SHP77 (cell line): ENCODE measurements around the gene MAP1A.

Experiments
- DNase-seq, 2 experiments: peaks; one replicate each; lab custom pipeline; 2025; lab: John Stamatoyannopoulos, UW

The MAP1A gene

DNA sequence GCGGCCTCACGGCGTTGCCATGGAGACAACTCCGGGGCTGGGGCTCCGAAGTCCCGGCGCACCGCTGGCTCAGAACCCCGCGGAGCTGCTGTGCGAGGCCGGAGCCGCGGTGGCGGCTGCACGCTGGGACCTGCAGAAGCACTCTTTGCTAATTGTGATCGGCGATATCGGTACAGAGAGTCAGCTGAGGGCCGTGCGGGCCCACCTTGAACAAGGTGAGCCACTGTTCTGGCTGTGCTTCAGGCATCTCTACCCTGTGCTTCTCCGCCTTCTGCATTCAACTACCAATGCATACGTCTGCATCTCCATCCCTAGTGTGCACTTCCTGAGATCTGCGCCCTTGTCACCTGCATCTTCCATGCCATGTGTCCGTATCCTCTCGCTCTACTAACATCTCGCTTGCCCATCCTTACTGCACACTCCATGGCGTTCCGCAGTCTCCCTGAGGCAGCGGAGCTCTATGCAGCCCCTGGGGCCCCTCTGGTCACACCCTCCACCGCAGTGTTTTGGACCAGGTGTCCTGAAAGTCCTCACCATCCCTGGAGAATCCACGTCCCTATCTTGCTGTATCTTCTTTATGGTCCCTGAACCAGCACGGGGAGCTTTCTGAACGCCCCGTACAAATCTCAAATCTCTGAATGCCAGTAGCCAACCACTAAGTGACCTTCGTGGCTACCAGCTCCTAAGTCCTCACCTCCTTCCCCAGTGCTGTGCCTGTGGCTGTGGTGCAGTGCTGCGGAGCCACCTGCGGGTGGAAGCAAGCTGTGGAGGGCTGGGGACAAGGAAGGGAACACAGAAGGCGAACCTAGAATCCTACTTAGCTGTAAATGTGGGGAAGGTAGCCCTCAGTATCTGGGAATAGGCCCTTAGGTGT lies 6.2 kb upstream of the MAP1A start:
- peak; percentile 61 to 81 for DNase-seq

DNA sequence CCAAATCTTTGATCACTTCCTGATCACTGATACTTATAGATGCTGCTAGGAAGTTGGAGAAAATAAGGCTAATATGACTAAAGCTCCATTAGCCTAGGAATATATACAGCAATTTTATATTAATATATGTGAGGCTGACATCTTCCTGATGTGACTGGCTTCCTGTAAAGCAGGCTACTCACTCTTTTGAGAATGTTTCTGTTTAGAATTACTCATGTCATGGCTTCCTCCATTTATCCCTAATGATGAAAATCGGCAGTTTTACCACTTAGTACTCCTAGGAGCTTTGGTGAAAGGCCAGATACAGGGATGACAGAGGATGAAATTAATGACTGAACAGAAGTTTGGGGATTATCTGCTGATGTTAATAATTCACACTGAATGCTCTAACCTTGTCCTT lies 3.9 kb upstream of the MAP1A start:
- DNase-seq, result no peak

DNA sequence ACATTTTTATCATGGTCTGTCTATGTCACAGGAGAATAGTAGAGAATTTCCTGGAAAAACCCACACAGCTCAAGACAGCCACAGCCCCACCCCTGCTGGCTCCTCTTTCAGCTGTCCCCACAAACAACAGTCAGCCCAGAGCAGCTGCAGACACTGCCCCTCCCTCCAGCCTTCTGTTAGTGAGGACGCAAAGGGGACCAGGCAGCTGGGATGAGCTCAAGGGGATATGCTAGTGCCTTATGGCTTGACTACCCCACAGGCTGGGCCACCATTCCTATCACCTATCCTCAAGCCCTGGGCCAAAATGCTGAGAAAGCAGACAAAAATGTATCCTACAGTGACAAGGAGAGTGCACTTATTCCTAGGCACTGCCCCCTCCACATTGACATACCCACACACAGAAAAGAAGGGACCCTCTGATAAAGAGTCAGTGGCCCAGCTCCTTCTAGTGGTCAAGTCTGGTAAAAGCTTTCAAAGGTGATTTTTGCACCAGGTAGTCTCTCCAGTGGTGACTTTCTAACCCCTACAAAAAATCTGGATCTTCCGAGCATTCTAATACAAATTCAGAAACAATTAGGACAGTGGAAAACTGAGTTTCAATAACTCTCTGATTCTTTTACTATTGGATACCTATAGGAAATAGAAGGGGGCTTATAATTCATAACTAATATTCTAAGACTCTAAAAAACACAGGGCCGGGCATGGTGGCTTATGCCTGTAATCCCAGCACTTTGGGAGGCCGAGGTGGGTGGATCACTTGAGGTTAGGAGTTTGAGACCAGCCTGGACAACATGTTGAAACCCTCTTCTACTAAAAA lies 3.0 kb upstream of the MAP1A start:
- DNase-seq, result peak; percentile 81 to 83

DNA sequence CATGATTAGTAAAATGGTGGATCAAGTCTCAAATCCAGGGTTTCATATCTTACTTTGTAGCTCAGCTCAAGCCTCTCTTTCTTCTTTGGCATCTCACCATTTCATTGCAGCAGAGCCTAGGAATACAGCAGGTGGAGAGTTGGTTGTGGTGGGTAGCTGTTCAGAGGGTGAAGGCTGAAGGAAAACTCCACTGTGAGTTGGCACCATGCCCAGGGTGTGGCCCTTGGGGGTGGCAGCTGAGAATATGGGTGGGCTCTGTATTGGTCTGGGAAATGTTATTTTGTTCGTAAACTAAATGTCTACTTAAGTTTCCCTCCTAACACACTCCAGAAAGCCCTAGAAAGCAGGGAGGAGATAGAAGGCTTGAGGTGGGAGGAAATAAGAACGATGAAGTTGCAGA lies 1.7 kb upstream of the MAP1A start:
- DNase-seq, result no peak

DNA sequence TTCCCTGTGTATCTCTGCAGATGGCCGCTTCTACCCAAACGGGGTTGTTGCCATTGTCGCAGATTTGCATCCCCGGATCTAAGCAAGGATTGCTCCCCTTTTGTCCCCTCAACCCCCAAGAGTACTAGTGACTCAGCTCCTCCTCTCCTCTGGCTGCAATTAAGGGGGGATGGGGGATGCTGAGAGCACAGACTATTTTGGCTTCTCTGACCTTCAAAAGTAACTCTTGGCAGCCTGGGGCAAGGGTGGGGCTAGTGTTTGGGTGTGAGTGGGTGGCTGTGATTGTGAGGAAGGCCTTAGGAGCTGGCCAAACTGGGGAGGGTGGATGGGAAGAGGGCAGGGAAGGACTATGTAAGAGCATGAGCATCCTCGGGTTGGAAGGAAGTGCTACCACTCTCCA lies 1.2 kb upstream of the MAP1A start:
- DNase-seq, result no peak

DNA sequence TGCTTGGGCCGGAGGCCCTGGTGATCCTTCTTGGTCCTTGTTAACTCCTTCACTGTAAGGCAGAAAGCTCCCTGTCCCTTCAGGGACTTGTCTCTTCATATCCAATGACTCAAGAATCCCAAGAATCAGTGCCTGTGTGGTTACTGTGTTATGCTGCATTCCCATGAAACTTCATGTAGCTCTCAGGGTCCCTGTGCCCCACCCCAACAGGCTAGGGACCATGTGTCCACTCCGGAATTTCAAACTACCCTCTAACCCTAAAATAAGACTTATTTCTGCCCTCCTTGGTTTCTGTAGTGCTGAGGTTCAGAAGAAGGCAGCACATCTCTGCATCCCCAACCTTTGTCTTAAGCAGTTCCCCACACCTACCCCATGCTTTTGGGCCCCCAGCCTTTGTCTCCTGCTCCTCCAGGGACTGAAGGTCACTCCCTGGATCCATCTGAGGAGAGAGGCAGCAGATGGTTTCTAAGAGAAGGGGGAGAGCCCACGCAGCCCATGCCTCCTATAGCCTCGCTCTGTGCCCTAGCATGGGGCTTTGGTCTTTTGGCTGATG lies 531 bp upstream of the MAP1A start:
- peak; percentile 42 to 45 for DNase-seq

DNA sequence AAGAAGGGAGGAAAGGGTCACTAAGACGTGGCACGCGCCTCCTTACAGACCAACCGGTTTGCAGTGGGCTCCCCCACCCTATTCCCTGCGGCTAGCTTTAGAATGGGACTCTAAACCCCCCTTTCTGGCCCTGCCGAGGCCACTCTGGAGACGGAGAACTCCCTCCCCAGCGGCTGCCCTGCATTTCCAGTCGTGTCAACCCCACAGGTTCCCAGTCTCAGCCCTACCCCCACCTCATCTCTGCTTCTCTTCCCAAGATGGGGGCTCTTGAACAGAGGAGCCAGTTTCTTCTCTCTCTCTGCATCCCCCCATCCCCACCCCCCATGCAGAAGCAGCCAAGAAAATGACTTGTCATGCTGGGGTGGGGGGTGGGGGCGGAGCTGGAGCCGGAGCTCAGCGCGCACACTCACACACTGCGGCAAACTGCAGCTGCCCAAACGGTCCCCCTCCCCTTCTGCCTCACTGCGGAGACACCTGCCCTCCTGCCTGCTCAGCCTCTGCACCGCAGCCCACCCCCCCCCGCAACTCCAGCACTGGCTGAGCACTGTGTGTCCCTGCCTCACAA lies 871 bp downstream of the MAP1A start:
- DNase-seq, result peak; percentile 72 to 86

DNA sequence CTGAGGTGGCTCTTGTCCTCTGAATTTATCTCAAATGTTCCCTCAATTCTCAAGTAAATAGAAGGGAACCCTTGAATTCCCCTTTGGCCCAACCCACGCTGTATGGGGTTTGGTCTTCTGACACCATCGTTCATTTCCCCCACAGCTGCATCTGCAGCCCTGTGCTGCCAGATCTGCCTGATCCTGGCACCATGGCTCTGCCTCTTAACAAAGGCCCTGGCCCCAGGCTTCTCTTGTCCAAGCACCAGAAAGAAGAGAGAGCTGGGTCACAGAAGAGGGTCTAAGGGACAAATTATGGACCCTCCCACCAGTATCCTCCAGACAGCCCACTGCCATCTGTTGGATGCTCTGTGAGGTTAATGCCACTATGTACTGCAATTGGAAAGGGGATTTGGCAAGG lies 1.8 kb downstream of the MAP1A start:
- no peak for DNase-seq

DNA sequence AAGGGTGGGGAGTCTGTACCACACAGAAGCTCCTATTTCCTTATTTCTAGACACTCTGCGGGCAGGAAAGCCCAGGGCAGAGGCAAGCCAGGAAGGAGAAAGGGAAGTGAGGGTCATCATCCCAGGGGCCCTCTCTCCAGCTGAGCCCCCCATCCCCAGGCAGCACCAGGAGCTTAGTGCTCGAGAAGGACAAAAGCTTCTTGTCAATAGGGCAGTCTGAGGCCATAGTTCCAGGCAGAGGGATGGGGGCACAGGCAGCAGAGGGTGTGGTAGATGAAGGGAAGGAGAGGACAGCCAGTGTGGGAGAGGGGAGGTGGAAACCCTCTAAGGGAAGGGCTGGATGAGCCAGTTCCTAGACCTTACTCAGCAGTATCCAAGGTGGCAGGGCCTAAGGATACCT lies 2.7 kb downstream of the MAP1A start:
- no peak for DNase-seq

DNA sequence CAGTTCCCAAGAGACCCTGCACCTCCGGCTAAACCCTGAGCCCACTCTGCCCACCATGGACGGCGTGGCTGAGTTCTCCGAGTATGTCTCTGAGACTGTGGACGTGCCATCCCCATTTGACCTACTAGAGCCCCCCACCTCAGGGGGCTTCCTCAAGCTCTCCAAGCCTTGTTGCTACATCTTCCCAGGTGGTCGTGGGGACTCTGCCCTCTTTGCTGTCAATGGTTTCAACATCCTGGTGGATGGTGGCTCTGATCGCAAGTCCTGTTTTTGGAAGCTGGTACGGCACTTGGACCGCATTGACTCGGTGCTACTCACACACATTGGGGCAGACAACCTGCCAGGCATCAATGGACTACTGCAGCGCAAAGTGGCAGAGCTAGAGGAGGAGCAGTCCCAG lies 4.0 kb downstream of the MAP1A start:
- DNase-seq, result no peak

DNA sequence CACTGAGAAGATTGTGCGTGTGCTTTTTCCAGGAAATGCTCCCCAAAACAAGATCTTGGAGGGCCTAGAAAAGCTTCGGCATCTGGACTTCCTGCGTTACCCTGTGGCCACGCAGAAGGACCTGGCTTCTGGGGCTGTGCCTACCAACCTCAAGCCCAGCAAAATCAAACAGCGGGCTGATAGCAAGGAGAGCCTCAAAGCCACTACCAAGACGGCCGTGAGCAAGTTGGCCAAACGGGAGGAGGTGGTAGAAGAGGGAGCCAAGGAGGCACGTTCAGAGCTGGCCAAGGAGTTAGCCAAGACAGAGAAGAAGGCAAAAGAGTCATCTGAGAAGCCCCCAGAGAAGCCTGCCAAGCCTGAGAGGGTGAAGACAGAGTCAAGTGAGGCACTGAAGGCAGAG lies 4.8 kb downstream of the MAP1A start:
- no peak for DNase-seq

DNA sequence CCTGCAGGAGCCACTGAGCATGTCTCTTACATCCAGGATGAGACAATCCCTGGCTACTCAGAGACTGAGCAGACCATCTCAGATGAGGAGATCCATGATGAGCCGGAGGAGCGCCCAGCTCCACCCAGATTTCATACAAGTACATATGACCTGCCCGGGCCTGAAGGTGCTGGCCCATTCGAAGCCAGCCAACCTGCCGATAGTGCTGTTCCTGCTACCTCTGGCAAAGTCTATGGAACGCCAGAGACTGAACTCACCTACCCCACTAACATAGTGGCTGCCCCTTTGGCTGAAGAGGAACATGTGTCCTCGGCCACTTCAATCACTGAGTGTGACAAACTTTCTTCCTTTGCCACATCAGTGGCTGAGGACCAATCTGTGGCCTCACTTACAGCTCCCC lies 6.2 kb downstream of the MAP1A start:
- no peak for DNase-seq

DNA sequence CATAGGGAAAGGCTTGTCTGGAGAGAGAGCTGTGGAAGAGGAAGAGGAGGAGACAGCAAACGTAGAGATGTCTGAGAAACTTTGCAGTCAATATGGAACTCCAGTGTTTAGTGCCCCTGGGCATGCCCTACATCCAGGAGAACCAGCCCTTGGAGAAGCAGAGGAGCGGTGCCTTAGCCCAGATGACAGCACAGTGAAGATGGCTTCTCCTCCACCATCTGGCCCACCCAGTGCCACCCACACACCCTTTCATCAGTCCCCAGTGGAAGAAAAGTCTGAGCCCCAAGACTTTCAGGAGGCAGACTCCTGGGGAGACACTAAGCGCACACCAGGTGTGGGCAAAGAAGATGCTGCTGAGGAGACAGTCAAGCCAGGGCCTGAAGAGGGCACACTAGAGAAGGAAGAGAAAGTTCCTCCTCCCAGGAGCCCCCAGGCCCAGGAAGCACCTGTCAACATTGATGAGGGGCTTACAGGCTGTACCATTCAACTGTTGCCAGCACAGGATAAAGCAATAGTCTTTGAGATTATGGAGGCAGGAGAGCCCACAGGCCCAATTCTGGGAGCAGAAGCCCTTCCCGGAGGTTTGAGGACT lies 6.9 kb downstream of the MAP1A start:
- no peak for DNase-seq

DNA sequence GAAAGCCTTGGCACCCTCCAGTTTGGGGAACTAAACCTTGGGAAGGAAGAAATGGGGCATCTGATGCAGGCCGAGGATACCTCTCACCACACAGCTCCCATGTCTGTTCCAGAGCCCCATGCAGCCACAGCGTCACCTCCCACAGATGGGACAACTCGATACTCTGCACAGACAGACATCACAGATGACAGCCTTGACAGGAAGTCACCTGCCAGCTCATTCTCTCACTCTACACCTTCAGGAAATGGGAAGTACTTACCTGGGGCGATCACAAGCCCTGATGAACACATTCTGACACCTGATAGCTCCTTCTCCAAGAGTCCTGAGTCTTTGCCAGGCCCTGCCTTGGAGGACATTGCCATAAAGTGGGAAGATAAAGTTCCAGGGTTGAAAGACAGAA lies 7.7 kb downstream of the MAP1A start:
- DNase-seq, result no peak

DNA sequence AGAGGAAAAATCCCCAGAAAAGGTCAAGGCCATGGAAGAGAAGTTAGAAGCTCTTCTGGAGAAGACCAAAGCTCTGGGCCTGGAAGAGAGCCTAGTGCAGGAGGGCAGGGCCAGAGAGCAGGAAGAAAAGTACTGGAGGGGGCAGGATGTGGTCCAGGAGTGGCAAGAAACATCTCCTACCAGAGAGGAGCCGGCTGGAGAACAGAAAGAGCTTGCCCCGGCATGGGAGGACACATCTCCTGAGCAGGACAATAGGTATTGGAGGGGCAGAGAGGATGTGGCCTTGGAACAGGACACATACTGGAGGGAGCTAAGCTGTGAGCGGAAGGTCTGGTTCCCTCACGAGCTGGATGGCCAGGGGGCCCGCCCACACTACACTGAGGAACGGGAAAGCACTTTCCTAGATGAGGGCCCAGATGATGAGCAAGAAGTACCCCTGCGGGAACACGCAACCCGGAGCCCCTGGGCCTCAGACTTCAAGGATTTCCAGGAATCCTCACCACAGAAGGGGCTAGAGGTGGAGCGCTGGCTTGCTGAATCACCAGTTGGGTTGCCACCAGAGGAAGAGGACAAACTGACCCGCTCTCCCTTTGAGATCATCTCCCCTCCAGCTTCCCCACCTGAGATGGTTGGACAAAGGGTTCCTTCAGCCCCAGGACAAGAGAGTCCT lies 9.0 kb downstream of the MAP1A start:
- DNase-seq, result no peak

DNA sequence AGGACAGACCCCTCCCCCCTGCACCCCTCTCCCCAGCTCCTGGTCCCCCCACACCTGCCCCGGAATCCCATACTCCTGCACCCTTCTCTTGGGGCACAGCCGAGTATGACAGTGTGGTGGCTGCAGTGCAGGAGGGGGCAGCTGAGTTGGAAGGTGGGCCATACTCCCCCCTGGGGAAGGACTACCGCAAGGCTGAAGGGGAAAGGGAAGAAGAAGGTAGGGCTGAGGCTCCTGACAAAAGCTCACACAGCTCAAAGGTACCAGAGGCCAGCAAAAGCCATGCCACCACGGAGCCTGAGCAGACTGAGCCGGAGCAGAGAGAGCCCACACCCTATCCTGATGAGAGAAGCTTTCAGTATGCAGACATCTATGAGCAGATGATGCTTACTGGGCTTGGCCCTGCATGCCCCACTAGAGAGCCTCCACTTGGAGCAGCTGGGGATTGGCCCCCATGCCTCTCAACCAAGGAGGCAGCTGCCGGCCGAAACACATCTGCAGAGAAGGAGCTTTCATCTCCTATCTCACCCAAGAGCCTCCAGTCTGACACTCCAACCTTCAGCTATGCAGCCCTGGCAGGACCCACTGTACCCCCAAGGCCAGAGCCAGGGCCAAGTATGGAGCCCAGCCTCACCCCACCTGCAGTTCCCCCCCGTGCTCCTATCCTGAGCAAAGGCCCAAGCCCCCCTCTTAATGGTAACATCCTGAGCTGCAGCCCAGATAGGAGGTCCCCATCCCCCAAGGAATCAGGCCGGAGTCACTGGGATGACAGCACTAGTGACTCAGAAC lies 9.8 kb downstream of the MAP1A start:
- DNase-seq, result no peak

DNA sequence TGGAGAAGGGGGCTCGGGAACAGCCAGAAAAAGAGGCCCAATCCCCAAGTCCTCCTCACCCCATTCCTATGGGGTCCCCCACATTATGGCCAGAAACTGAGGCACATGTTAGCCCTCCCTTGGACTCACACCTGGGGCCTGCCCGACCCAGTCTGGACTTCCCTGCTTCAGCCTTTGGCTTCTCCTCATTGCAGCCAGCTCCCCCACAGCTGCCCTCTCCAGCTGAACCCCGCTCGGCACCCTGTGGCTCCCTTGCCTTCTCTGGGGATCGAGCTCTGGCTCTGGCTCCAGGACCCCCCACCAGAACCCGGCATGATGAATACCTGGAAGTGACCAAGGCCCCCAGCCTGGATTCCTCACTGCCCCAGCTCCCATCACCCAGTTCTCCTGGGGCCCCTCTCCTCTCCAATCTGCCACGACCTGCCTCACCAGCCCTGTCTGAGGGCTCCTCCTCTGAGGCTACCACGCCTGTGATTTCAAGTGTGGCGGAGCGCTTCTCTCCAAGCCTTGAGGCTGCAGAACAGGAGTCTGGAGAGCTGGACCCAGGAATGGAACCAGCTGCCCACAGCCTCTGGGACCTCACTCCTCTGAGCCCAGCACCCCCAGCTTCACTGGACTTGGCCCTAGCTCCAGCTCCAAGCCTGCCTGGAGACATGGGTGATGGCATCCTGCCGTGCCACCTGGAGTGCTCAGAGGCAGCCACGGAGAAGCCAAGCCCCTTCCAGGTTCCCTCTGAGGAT lies 10.6 kb downstream of the MAP1A start:
- DNase-seq, result no peak

DNA sequence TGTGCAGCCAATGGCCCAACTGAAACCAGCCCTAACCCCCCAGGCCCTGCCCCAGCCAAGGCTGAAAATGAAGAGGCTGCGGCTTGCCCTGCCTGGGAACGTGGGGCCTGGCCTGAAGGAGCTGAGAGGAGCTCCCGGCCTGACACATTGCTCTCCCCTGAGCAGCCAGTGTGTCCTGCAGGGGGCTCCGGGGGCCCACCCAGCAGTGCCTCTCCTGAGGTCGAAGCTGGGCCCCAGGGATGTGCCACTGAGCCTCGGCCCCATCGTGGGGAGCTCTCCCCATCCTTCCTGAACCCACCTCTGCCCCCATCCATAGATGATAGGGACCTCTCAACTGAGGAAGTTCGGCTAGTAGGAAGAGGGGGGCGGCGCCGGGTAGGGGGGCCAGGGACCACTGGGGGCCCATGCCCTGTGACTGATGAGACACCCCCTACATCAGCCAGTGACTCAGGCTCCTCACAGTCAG lies 11.2 kb downstream of the MAP1A start:
- no peak for DNase-seq

DNA sequence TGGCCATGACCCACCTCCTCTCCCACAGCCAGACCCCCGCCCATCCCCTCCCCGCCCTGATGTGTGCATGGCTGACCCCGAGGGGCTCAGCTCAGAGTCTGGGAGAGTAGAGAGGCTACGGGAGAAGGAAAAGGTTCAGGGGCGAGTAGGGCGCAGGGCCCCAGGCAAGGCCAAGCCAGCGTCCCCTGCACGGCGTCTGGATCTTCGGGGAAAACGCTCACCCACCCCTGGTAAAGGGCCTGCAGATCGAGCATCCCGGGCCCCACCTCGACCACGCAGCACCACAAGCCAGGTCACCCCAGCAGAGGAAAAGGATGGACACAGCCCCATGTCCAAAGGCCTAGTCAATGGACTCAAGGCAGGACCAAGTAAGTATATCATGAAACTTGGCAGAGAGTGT lies 11.7 kb downstream of the MAP1A start:
- DNase-seq, result no peak
